Measurements from ENCODE around the gene COPE.

DNA sequence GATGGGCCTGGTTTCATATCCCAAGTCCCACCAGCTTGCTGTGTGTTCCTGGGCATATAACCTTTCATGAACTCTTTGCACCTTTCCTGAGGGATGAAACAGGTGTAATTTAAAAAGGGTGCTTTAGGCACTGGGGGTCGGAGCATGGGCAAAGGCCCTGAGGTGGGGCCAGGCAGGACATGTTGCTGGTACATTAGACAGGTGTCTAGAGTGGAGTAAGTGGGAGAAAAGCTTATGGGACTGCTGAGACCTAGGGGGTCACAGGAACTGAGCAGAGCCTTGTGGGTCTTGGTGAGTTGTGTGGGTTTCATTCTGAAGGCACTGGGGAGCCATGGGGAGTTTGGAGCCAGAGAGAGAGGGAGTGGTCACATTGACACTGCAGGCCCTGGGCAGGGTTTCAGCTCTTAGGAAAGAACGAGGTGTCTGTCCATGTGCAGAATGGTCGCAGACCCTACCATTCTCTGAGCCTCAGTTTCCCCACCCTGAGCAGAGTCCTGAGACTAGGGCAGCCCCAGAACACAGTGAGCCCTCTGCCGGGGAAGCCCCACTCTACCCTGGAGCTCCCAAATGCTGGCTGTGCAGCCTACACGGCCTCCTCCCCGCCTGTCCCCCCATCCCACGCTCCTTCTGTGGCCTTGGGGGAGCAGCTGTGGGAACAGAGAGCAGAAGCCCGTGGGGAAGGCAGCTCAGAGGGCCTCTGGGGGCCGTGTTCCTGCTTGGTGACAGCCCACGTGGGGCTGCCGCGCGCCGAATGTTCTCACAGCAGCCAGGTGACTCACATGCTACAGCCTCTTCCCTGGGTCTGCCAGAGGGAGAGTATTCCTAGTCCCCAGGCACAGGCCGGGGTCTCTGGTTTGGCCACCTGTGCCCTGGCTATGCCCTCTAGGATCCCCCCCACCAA, 29.1 kb upstream of the COPE start:
- TF ChIP-seq POLR2A (IDR thresholded peaks at IDR 0.05; ENCODE audit: low read depth, low read length) (no peak), TAF1 (IDR thresholded peaks at IDR 0.05; ENCODE audit: borderline replicate concordance, low read depth, low read length) (no peak)

Measured in GM12892 (cell line).